Esophagus muscularis mucosa (tissue), 4 donors: ENCODE data around the gene LRATD1. TPM values are rescaled to one million over a fixed set of nuclear protein-coding genes. Genes with fewer than 3 reads are reported as not detected.

Experiments
- DNase-seq: peaks from one replicate; pipeline ENCODE4 v3.0.0-alpha.2; 2017; ENCODE audit errors: extremely low spot score
- H3K27ac ChIP-seq, 4 donors: fragments of 200-600 bp; sonication (generic); replicated peaks in 1 of 4; 1 replicate in 3 of 4; 2 replicates in 1 of 4; pipeline ENCODE4 v1.5.1; 2016 to 2019; ENCODE audit warnings: mild to moderate bottlenecking in 1 of 4
- H3K27me3 ChIP-seq, 4 donors: fragments of 200-600 bp; sonication (generic); one replicate each; pipeline versions ENCODE4 v1.5.1 to v1.6.0; 2016 to 2019
- H3K36me3 ChIP-seq, 4 donors: fragments of 200-600 bp; sonication (generic); one replicate each; pipeline ENCODE4 v1.5.1; 2016 to 2019
- H3K4me1 ChIP-seq, 4 donors: fragments of 200-600 bp; sonication (generic); one replicate each; pipeline ENCODE4 v1.5.1; 2016 to 2019
- H3K4me3 ChIP-seq, 4 donors: fragments of 200-600 bp; sonication (generic); 1 replicate in 2 of 4; 2 replicates in 2 of 4; pipeline ENCODE4 v1.5.1; 2016 to 2019; ENCODE audit warnings: mild to moderate bottlenecking in 4 of 4, moderate library complexity in 1 of 4
- H3K9me3 ChIP-seq, 4 donors: fragments of 200-600 bp; sonication (generic); 1 replicate in 3 of 4; 2 replicates in 1 of 4; pipeline ENCODE4 v1.5.1; 2016 to 2019
- EP300 ChIP-seq: sonication (generic); formaldehyde crosslinking; IDR thresholded peaks from one replicate; pipeline ENCODE4 v1.6.1; 2017; ENCODE audit warnings: antibody characterized with exemption
- POLR2A ChIP-seq: fragments of 450-650 bp; IDR thresholded peaks from one replicate; pipeline ENCODE4 v1.6.1; 2017; ENCODE audit warnings: antibody characterized with exemption, moderate library complexity, mild to moderate bottlenecking, low read depth
- POLR2AphosphoS5 ChIP-seq, 2 donors: sonication (generic); formaldehyde crosslinking; IDR thresholded peaks; one replicate each; pipeline ENCODE4 v1.6.1; 2017; ENCODE audit warnings: antibody characterized with exemption in 2 of 2
- WGBS: methylation state at CpG from one replicate; pipeline ENCODE4 v1.1.5; 2018; 5-methylcytosine and 5-hydroxymethylcytosine counted together
- intact Hi-C: fragments of 100-400 bp; cut with DNase I; formaldehyde crosslinking; loops from one replicate; pipeline ENCODE4 v1.15.1; 2023
- total RNA-seq, 4 donors: library from RNA; depleted of rRNA; stranded (reverse); fragments of >200 nt; gene quantifications; one replicate each; pipeline versions ENCODE4 v1.1.0 to v1.2.1, GENCODE V29; 2016
- TF ChIP-seq, protein P1 (sequence below), 3 experiments: fragments of 200-600 bp in 2 of 3; fragments of 450-650 bp in 1 of 3; sonication (generic) in 2 of 3; IDR thresholded peaks; one replicate each; pipeline ENCODE4 v1.5.1; 2017 to 2019; ENCODE audit warnings: antibody characterized with exemption in 3 of 3, mild to moderate bottlenecking in 2 of 3, moderate library complexity in 1 of 3

Gene LRATD1
- total RNA-seq, 4 donors from 2014 or later, result 5.6 to 12.5 (median 10.7) TPM

DNA sequence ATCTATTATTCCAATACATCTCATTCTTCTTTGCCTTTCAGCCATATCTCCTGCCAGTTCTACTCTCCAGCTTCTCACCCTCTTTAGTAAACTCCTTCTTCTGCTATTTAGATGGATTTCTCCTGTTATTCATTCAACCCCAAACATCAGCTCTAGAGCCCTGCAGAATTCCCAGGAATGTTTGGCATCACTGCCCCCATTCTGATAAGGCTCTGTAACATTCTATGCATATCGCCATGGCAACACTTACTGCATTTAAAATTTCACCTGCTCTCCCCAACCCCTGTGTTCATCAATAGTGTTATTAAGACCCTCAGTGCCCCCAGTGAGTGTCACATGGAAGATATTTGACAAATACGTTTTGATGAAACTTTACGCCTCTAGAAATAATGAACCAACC lies 28.6 kb downstream of the LRATD1 start:
- WGBS, result 94% methylated on average over 3 of the region's 3 CpGs
- no peak overlapping the region for H3K4me3 ChIP-seq
- H3K4me1 ChIP-seq, result no peaks in the 10 kb centered on the region
- no peak for TF ChIP-seq POLR2AphosphoS5 (IDR thresholded peaks at IDR 0.05)
- no peak for TF ChIP-seq EP300
- TF ChIP-seq, protein P1, sequence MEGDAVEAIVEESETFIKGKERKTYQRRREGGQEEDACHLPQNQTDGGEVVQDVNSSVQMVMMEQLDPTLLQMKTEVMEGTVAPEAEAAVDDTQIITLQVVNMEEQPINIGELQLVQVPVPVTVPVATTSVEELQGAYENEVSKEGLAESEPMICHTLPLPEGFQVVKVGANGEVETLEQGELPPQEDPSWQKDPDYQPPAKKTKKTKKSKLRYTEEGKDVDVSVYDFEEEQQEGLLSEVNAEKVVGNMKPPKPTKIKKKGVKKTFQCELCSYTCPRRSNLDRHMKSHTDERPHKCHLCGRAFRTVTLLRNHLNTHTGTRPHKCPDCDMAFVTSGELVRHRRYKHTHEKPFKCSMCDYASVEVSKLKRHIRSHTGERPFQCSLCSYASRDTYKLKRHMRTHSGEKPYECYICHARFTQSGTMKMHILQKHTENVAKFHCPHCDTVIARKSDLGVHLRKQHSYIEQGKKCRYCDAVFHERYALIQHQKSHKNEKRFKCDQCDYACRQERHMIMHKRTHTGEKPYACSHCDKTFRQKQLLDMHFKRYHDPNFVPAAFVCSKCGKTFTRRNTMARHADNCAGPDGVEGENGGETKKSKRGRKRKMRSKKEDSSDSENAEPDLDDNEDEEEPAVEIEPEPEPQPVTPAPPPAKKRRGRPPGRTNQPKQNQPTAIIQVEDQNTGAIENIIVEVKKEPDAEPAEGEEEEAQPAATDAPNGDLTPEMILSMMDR (IDR thresholded peaks at IDR 0.05), result no peak
- TF ChIP-seq POLR2A, result no peak
- H3K27me3 ChIP-seq, result no peaks in the 10 kb centered on the region
- H3K9me3 ChIP-seq, result no peaks in the 10 kb centered on the region
- DNase-seq, result no peak
- H3K36me3 ChIP-seq, result no peaks in the 10 kb centered on the region
- no peak overlapping the region for H3K27ac ChIP-seq
- intact Hi-C loops, result no loop called here

- Histone ChIP-seq H3K9me3 (no peaks in the 10 kb centered on the region), H3K4me3 (no peak overlapping the region), H3K4me1 (peaks cover 0 to 1% (median 0%) of the 10 kb centered on the region in 4 donors), H3K36me3 (no peaks in the 10 kb centered on the region), H3K27me3 (no peaks in the 10 kb centered on the region), H3K27ac (no peak overlapping the region)
- DNase-seq, result peak; percentile 57
- intact Hi-C loops, result no loop called here
- 69% methylated on average over 8 of the region's 8 CpGs for WGBS
- TF ChIP-seq, protein P1 (IDR thresholded peaks at IDR 0.05), result no peak
- no peak for TF ChIP-seq POLR2A
- no peak for TF ChIP-seq POLR2AphosphoS5 (IDR thresholded peaks at IDR 0.05)
- TF ChIP-seq EP300, result no peak
These were observed 40.9 kb downstream of the LRATD1 start for GRCh38 chr2:14673351-14673875.

DNA sequence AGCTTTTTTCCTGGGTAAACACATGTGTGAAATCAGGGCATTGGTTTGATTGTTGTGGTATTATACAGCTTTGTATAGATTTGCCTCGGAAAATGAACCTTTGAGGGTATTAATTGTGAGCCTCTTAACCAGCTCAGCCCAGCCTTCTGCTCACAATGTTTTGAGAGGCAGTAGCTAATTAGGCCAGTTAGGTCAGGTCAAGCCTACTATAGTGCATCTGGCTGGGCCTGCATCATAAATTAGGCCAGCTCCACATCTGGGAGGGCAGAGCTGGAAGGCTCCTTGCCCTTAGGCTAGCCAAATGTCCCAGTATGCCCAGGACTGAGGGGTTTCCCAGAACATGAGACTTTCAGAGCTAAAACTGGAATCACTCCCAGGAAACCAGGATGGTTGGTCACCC lies 43.0 kb downstream of the LRATD1 start:
- DNase-seq, result peak; percentile 78
- Histone ChIP-seq H3K4me1 (peaks cover 0 to 10% (median 3%) of the 10 kb centered on the region in 4 donors), H3K36me3 (no peaks in the 10 kb centered on the region), H3K4me3 (no peak overlapping the region), H3K27ac (no peak overlapping the region), H3K27me3 (no peaks in the 10 kb centered on the region), H3K9me3 (no peaks in the 10 kb centered on the region)
- TF ChIP-seq, protein P1 (IDR thresholded peaks at IDR 0.05), result no peak
- TF ChIP-seq POLR2AphosphoS5 (IDR thresholded peaks at IDR 0.05) (no peak), POLR2A (no peak), EP300 (no peak)
- intact Hi-C loops, result no loop called here
- 93% methylated on average over 1 of the region's 1 CpG for WGBS

GRCh38 chr2:14676371-14676770 lies 43.9 kb downstream of the LRATD1 start:
- Histone ChIP-seq H3K36me3 (no peaks in the 10 kb centered on the region), H3K4me1 (peaks cover 0 to 10% (median 3%) of the 10 kb centered on the region in 4 donors), H3K4me3 (no peak overlapping the region), H3K27me3 (no peaks in the 10 kb centered on the region), H3K9me3 (no peaks in the 10 kb centered on the region), H3K27ac (no peak overlapping the region)
- DNase-seq, result peak; percentile 57
- TF ChIP-seq, protein P1 (IDR thresholded peaks at IDR 0.05), result no peak
- TF ChIP-seq POLR2A (no peak), POLR2AphosphoS5 (IDR thresholded peaks at IDR 0.05) (no peak)
- intact Hi-C loops, result no loop called here

GRCh38 chr2:14677039-14677438 lies 44.5 kb downstream of the LRATD1 start:
- intact Hi-C loops, result no loop called here
- H3K9me3 ChIP-seq, result no peaks in the 10 kb centered on the region
- TF ChIP-seq POLR2AphosphoS5 (IDR thresholded peaks at IDR 0.05) (no peak), EP300 (no peak), POLR2A (no peak)
- TF ChIP-seq, protein P1 (IDR thresholded peaks at IDR 0.05), result no peak
- H3K27ac ChIP-seq, result no peak overlapping the region
- WGBS, result 70% methylated on average over 1 of the region's 1 CpG
- no peak overlapping the region for H3K4me3 ChIP-seq
- H3K36me3 ChIP-seq, result no peaks in the 10 kb centered on the region
- H3K27me3 ChIP-seq, result no peaks in the 10 kb centered on the region
- peaks cover 0 to 10% (median 3%) of the 10 kb centered on the region in 4 donors for H3K4me1 ChIP-seq
- DNase-seq, result no peak
